ENCODE data around the gene COMTD1. TPM values are rescaled to one million over a fixed set of nuclear protein-coding genes. Genes with fewer than 3 reads are reported as not detected.

The COMTD1 gene
- total and polyA plus RNA-seq, 2 of the 13 experiments (the other 11 are each of a cell fraction or from before 2014, with no cell fraction given): 11.8 to 18.4 TPM

- H2AFZ ChIP-seq (ENCODE audit: low read length): no peak overlapping the region
- DNase-seq (ENCODE audit: low spot score): no peak
- ChIA-PET POLR2A (no interaction called here), CTCF (ENCODE audit: low intra/inter-chr PET ratio, low total read pairs) (no interaction called here)
- 74% methylated on average over 5 of the region's 5 CpGs for WGBS (ENCODE audit: low lambda C conversion rate)
- BruUV-seq (replicated peaks): no TSS peak
- intact Hi-C loops (cut with micrococcal nuclease; ENCODE audit: unreplicated experiment): no loop called here
- H3K4me1 ChIP-seq (ENCODE audit: insufficient read depth, low read length): peaks cover 16% of the 10 kb centered on the region
- H3K4me2 ChIP-seq (ENCODE audit: low read depth, low read length): no peak overlapping the region
- H3K36me3 ChIP-seq (replicated peaks in 1 of 2; ENCODE audit: control insufficient read depth in 1 of 2, insufficient read depth in 2 of 2, low read length in 2 of 2): no peaks in the 10 kb centered on the region
- ATAC-seq: no peak
- H3K4me3 ChIP-seq (replicated peaks in 1 of 3; ENCODE audit: insufficient read depth in 1 of 3, low read depth in 2 of 3, low read length in 3 of 3): no peak overlapping the region
- H3K9ac ChIP-seq (ENCODE audit: insufficient read depth, low read depth, low read length): no peak overlapping the region
- no peak for FAIRE-seq
- H3K9me3 ChIP-seq (ENCODE audit: low read length): no peaks in the 10 kb centered on the region
- no peaks in the 10 kb centered on the region for H3K79me2 ChIP-seq (ENCODE audit: insufficient read depth, low read length)
- no peak overlapping the region for H3K27ac ChIP-seq (ENCODE audit: extremely low read length, insufficient read depth, low read length)
- in situ Hi-C loops (cut with HindIII; ENCODE audit: extremely low pct_ligation_motif_present, low pct_unique_long_range_greater_than_20kb): no loop called here
- peaks cover 0 to 5% of the 10 kb centered on the region in 2 experiments; a peak in 3 of 5 replicates for H3K27me3 ChIP-seq (ENCODE audit: control insufficient read depth in 1 of 2, insufficient read depth in 2 of 2, low read length in 2 of 2)
- no peaks in the 10 kb centered on the region for H4K20me1 ChIP-seq (ENCODE audit: insufficient read depth, low read length)
- TF ChIP-seq, protein P1, sequence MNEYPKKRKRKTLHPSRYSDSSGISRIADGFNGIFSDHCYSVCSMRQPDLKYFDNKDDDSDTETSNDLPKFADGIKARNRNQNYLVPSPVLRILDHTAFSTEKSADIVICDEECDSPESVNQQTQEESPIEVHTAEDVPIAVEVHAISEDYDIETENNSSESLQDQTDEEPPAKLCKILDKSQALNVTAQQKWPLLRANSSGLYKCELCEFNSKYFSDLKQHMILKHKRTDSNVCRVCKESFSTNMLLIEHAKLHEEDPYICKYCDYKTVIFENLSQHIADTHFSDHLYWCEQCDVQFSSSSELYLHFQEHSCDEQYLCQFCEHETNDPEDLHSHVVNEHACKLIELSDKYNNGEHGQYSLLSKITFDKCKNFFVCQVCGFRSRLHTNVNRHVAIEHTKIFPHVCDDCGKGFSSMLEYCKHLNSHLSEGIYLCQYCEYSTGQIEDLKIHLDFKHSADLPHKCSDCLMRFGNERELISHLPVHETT (CRISPR knock-in tag; conservative IDR thresholded peaks at IDR 0.05): no peak
- TF ChIP-seq ZBTB46 (CRISPR knock-in tag; IDR thresholded peaks at IDR 0.05; ENCODE audit: borderline replicate concordance) (no peak), TGIF2 (CRISPR knock-in tag; IDR thresholded peaks at IDR 0.05) (no peak), ZNF30 (CRISPR knock-in tag; IDR thresholded peaks at IDR 0.05) (no peak), E2F1 (CRISPR knock-in tag; IDR thresholded peaks at IDR 0.05) (no peak), SMAD3 (CRISPR knock-in tag; IDR thresholded peaks at IDR 0.05) (no peak), ZNF792 (CRISPR knock-in tag; IDR thresholded peaks at IDR 0.05) (no peak), MIER3 (CRISPR knock-in tag; IDR thresholded peaks at IDR 0.05; ENCODE audit: borderline replicate concordance) (no peak), CBX1 (IDR thresholded peaks at IDR 0.05; ENCODE audit: low read depth) (no peak)
Measured at GRCh38 chr10:75266945-75267344, 31.2 kb upstream of the COMTD1 start.
